ENCODE results near the gene RPS13.
"Not testable (repeated sequence)": the region's sequence is repeated elsewhere in the genome, so short reads cannot be mapped to it uniquely, and the experiment has no call there.

RPS13 gene

GRCh38 chr11:17077520-17078401, at the start of gene RPS13:
TSS of gene RPS13 (minus strand) at chr11:17077667. CDS start at chr11:17077641, 26 bp downstream.
- peak within 1 kb of the TSS; percentile 97 for H3K27ac Mint-ChIP-seq
- peak within 1 kb of the TSS; percentile 98 for H3K4me3 Mint-ChIP-seq
- H3K27me3 Mint-ChIP-seq (ENCODE audit: low read depth), result no peaks in the 10 kb centered on the region
- H3K36me3 Mint-ChIP-seq (ENCODE audit: low read depth), result peaks cover 35% of the 10 kb centered on the region
- no peaks in the 10 kb centered on the region for H3K9me3 Mint-ChIP-seq
- H3K4me1 Mint-ChIP-seq (ENCODE audit: low read depth), result peaks cover 40% of the 10 kb centered on the region

- Mint-ChIP-seq H3K27ac (no peak overlapping the region), H3K27me3 (ENCODE audit: low read depth) (no peaks in the 10 kb centered on the region), H3K4me3 (no peak overlapping the region), H3K4me1 (ENCODE audit: low read depth) (no peaks in the 10 kb centered on the region), H3K36me3 (ENCODE audit: low read depth) (peaks cover 4% of the 10 kb centered on the region), H3K9me3 (no peaks in the 10 kb centered on the region)
Measured at GRCh38 chr11:17121981-17122380, 44.5 kb upstream of the RPS13 start.

- Mint-ChIP-seq H3K4me1 (ENCODE audit: low read depth) (peaks cover 4% of the 10 kb centered on the region), H3K9me3 (no peaks in the 10 kb centered on the region), H3K36me3 (ENCODE audit: low read depth) (peaks cover 11% of the 10 kb centered on the region), H3K4me3 (no peak overlapping the region), H3K27ac (no peak overlapping the region), H3K27me3 (ENCODE audit: low read depth) (no peaks in the 10 kb centered on the region)
Measured at GRCh38 chr11:17117262-17117661, 39.8 kb upstream of the RPS13 start.

- H3K27ac Mint-ChIP-seq, result no peak overlapping the region
- H3K9me3 Mint-ChIP-seq, result no peaks in the 10 kb centered on the region
- H3K27me3 Mint-ChIP-seq (ENCODE audit: low read depth), result no peaks in the 10 kb centered on the region
- peaks cover 10% of the 10 kb centered on the region for H3K36me3 Mint-ChIP-seq (ENCODE audit: low read depth)
- no peak overlapping the region for H3K4me3 Mint-ChIP-seq
- H3K4me1 Mint-ChIP-seq (ENCODE audit: low read depth), result peaks cover 4% of the 10 kb centered on the region
Measured at GRCh38 chr11:17116117-17116516, 38.6 kb upstream of the RPS13 start.

GRCh38 chr11:17107745-17108144, 30.3 kb upstream of the RPS13 start:
- H3K27ac Mint-ChIP-seq; H3K4me3 Mint-ChIP-seq; H3K9me3 Mint-ChIP-seq; H3K27me3 Mint-ChIP-seq (ENCODE audit: low read depth); H3K4me1 Mint-ChIP-seq (ENCODE audit: low read depth): not testable (repeated sequence)
- peaks cover 17% of the 10 kb centered on the region for H3K36me3 Mint-ChIP-seq (ENCODE audit: low read depth)

- H3K9me3 Mint-ChIP-seq, H3K27ac Mint-ChIP-seq: not testable (repeated sequence)
- H3K36me3 Mint-ChIP-seq (ENCODE audit: low read depth), result peaks cover 17% of the 10 kb centered on the region
Measured at GRCh38 chr11:17105404-17106040, 28.1 kb upstream of the RPS13 start.

GRCh38 chr11:17102462-17102861, 25.0 kb upstream of the RPS13 start:
- no peaks in the 10 kb centered on the region for H3K4me1 Mint-ChIP-seq (ENCODE audit: low read depth)
- no peak overlapping the region for H3K27ac Mint-ChIP-seq
- no peaks in the 10 kb centered on the region for H3K27me3 Mint-ChIP-seq (ENCODE audit: low read depth)
- H3K36me3 Mint-ChIP-seq (ENCODE audit: low read depth), result peaks cover 21% of the 10 kb centered on the region
- H3K9me3 Mint-ChIP-seq, result no peaks in the 10 kb centered on the region
- no peak overlapping the region for H3K4me3 Mint-ChIP-seq

More at GRCh38 chr11:17105404-17106040, 28.1 kb upstream of the RPS13 start:
- H3K4me3 Mint-ChIP-seq; H3K4me1 Mint-ChIP-seq (ENCODE audit: low read depth); H3K27me3 Mint-ChIP-seq (ENCODE audit: low read depth): not testable (repeated sequence)

- no peaks in the 10 kb centered on the region for H3K27me3 Mint-ChIP-seq (ENCODE audit: low read depth)
- no peak overlapping the region for H3K27ac Mint-ChIP-seq
- H3K9me3 Mint-ChIP-seq, result no peaks in the 10 kb centered on the region
- H3K4me1 Mint-ChIP-seq (ENCODE audit: low read depth), result no peaks in the 10 kb centered on the region
- H3K36me3 Mint-ChIP-seq (ENCODE audit: low read depth), result peaks cover 20% of the 10 kb centered on the region
- no peak overlapping the region for H3K4me3 Mint-ChIP-seq
Measured at GRCh38 chr11:17098658-17099057, 21.2 kb upstream of the RPS13 start.

GRCh38 chr11:17098038-17098437, 20.6 kb upstream of the RPS13 start:
- Mint-ChIP-seq H3K9me3 (no peaks in the 10 kb centered on the region), H3K27ac (no peak overlapping the region), H3K36me3 (ENCODE audit: low read depth) (peaks cover 19% of the 10 kb centered on the region), H3K4me3 (no peak overlapping the region), H3K4me1 (ENCODE audit: low read depth) (no peaks in the 10 kb centered on the region), H3K27me3 (ENCODE audit: low read depth) (no peaks in the 10 kb centered on the region)

GRCh38 chr11:17085976-17086375, 8.5 kb upstream of the RPS13 start:
- H3K27ac Mint-ChIP-seq; H3K4me1 Mint-ChIP-seq (ENCODE audit: low read depth); H3K4me3 Mint-ChIP-seq; H3K36me3 Mint-ChIP-seq (ENCODE audit: low read depth); H3K27me3 Mint-ChIP-seq (ENCODE audit: low read depth); H3K9me3 Mint-ChIP-seq: not testable (repeated sequence)

GRCh38 chr11:17077240-17077519, 287 bp downstream of the RPS13 start:
- H3K4me3 Mint-ChIP-seq, result peak overlapping the region; percentile 98

GRCh38 chr11:17076517-17077239, 789 bp downstream of the RPS13 start:
- no peaks in the 10 kb centered on the region for H3K27me3 Mint-ChIP-seq (ENCODE audit: low read depth)
- peak overlapping the region; percentile 97 for H3K27ac Mint-ChIP-seq
- H3K4me1 Mint-ChIP-seq (ENCODE audit: low read depth), result peaks cover 40% of the 10 kb centered on the region
- peaks cover 35% of the 10 kb centered on the region for H3K36me3 Mint-ChIP-seq (ENCODE audit: low read depth)
- H3K4me3 Mint-ChIP-seq, result peak overlapping the region; percentile 98
- H3K9me3 Mint-ChIP-seq, result no peaks in the 10 kb centered on the region

More at GRCh38 chr11:17077240-17077519, 287 bp downstream of the RPS13 start:
- no peaks in the 10 kb centered on the region for H3K27me3 Mint-ChIP-seq (ENCODE audit: low read depth)
- H3K9me3 Mint-ChIP-seq, result no peaks in the 10 kb centered on the region
- H3K4me1 Mint-ChIP-seq (ENCODE audit: low read depth), result peaks cover 40% of the 10 kb centered on the region
- H3K27ac Mint-ChIP-seq, result peak overlapping the region; percentile 97
- peaks cover 35% of the 10 kb centered on the region for H3K36me3 Mint-ChIP-seq (ENCODE audit: low read depth)

- Mint-ChIP-seq H3K36me3 (ENCODE audit: low read depth) (peaks cover 36% of the 10 kb centered on the region), H3K9me3 (no peaks in the 10 kb centered on the region)
Measured at GRCh38 chr11:17075506-17075905, 2.0 kb downstream of the RPS13 start.

GRCh38 chr11:17073370-17074027, 4.0 kb downstream of the RPS13 start:
- Mint-ChIP-seq H3K9me3 (no peaks in the 10 kb centered on the region), H3K27me3 (ENCODE audit: low read depth) (no peaks in the 10 kb centered on the region), H3K4me1 (ENCODE audit: low read depth) (peaks cover 32% of the 10 kb centered on the region), H3K36me3 (ENCODE audit: low read depth) (peaks cover 36% of the 10 kb centered on the region), H3K4me3 (no peak overlapping the region), H3K27ac (peak overlapping the region; percentile 3)

More at GRCh38 chr11:17075506-17075905, 2.0 kb downstream of the RPS13 start:
- Mint-ChIP-seq H3K4me1 (ENCODE audit: low read depth) (peaks cover 40% of the 10 kb centered on the region), H3K27me3 (ENCODE audit: low read depth) (no peaks in the 10 kb centered on the region), H3K4me3 (peak overlapping the region; percentile 98), H3K27ac (peak overlapping the region; percentile 55)

Data from T-helper 1 cell treated with Interleukin-12 subunit alpha and Interleukin-12 subunit beta and Interleukin-4 antibody, amounts not matched to agents 30 μg/mL and 1 μg/mL, for 36 hours (primary cell).